ENCODE data around the gene SECISBP2. TPM values are rescaled to one million over a fixed set of nuclear protein-coding genes. Genes with fewer than 3 reads are reported as not detected.

The SECISBP2 gene
- total RNA-seq, 1 experiment from 2014 or later = 41.4 TPM

- Histone ChIP-seq H3K9me3 (ENCODE audit: insufficient read depth, low read depth) (peaks cover 21% of the 10 kb centered on the region), H2AFZ (no peak overlapping the region), H3K4me3 (no peak overlapping the region), H3K36me3 (ENCODE audit: low read depth) (no peaks in the 10 kb centered on the region), H3K27me3 (ENCODE audit: insufficient read depth, low read depth) (no peaks in the 10 kb centered on the region), H3K79me2 (ENCODE audit: low read depth) (no peaks in the 10 kb centered on the region), H3K4me1 (replicated peaks; ENCODE audit: insufficient read depth) (no peaks in the 10 kb centered on the region), H3K9me2 (ENCODE audit: insufficient read depth) (no peaks in the 10 kb centered on the region), H3K27ac (no peak overlapping the region), H3K4me2 (no peak overlapping the region), H4K20me1 (ENCODE audit: insufficient read depth) (no peaks in the 10 kb centered on the region), H3F3A (ENCODE audit: insufficient read depth, low read depth) (no peaks in the 10 kb centered on the region)
- no TSS peak for BruUV-seq (replicated peaks)
- POLR2A ChIA-PET (ENCODE audit: unreplicated experiment) = interaction anchor here (0.7 kb wide), 1 partner anchor 1260 kb away, joined by 4 read pairs; no protein-coding TSS in a partner anchor
- DNase-seq = no peak
- CTCF ChIA-PET = no interaction called here
- intact Hi-C loops (cut with micrococcal nuclease; ENCODE audit: unreplicated experiment) = loop anchor here (5.0 kb wide), 1 partner anchor 255 kb away; no protein-coding TSS in a partner anchor
- no peak for TF ChIP-seq CTCF (conservative IDR thresholded peaks at IDR 0.05)
These were observed 41.3 kb upstream of the SECISBP2 start for GRCh38 chr9:89277043-89277442.

- Histone ChIP-seq H3K4me3 (no peak overlapping the region), H3K27me3 (ENCODE audit: insufficient read depth, low read depth) (no peaks in the 10 kb centered on the region), H4K20me1 (ENCODE audit: insufficient read depth) (no peaks in the 10 kb centered on the region), H3K79me2 (ENCODE audit: low read depth) (no peaks in the 10 kb centered on the region), H3K27ac (no peak overlapping the region), H3F3A (ENCODE audit: insufficient read depth, low read depth) (no peaks in the 10 kb centered on the region), H3K4me1 (replicated peaks; ENCODE audit: insufficient read depth) (no peaks in the 10 kb centered on the region), H3K9me3 (ENCODE audit: insufficient read depth, low read depth) (peaks cover 19% of the 10 kb centered on the region), H3K9me2 (ENCODE audit: insufficient read depth) (no peaks in the 10 kb centered on the region), H3K36me3 (ENCODE audit: low read depth) (no peaks in the 10 kb centered on the region), H2AFZ (no peak overlapping the region), H3K4me2 (no peak overlapping the region)
- intact Hi-C loops (cut with micrococcal nuclease; ENCODE audit: unreplicated experiment) = loop anchor here (5.0 kb wide), 1 partner anchor 255 kb away; no protein-coding TSS in a partner anchor
- ChIA-PET CTCF (no interaction called here), POLR2A (ENCODE audit: unreplicated experiment) (interaction anchor here (0.7 kb wide), 1 partner anchor 1260 kb away, joined by 4 read pairs; no protein-coding TSS in a partner anchor)
- no TSS peak for BruUV-seq (replicated peaks)
- no peak for TF ChIP-seq EZH2 (IDR thresholded peaks at IDR 0.05; ENCODE audit: low read depth)
- no peak for TF ChIP-seq CTCF (conservative IDR thresholded peaks at IDR 0.05)
- DNase-seq = no peak
These were observed 40.8 kb upstream of the SECISBP2 start for GRCh38 chr9:89277454-89277853.

GRCh38 chr9:89278551-89278950 is 39.7 kb upstream of the SECISBP2 start:
- intact Hi-C loops (cut with micrococcal nuclease; ENCODE audit: unreplicated experiment) = loop anchor here (2.0 to 5.0 kb wide), 4 partner anchors 30 to 684 kb away; no protein-coding TSS in a partner anchor
- Histone ChIP-seq H3K4me2 (no peak overlapping the region), H2AFZ (no peak overlapping the region), H4K20me1 (ENCODE audit: insufficient read depth) (no peaks in the 10 kb centered on the region), H3F3A (ENCODE audit: insufficient read depth, low read depth) (no peaks in the 10 kb centered on the region), H3K27ac (no peak overlapping the region), H3K9me2 (ENCODE audit: insufficient read depth) (no peaks in the 10 kb centered on the region), H3K79me2 (ENCODE audit: low read depth) (no peaks in the 10 kb centered on the region), H3K27me3 (ENCODE audit: insufficient read depth, low read depth) (no peaks in the 10 kb centered on the region), H3K36me3 (ENCODE audit: low read depth) (no peaks in the 10 kb centered on the region), H3K9me3 (ENCODE audit: insufficient read depth, low read depth) (peaks cover 8% of the 10 kb centered on the region), H3K4me1 (replicated peaks; ENCODE audit: insufficient read depth) (no peaks in the 10 kb centered on the region), H3K4me3 (no peak overlapping the region)
- POLR2A ChIA-PET (ENCODE audit: unreplicated experiment) = interaction anchor here (0.8 kb wide), 1 partner anchor 210 kb away, joined by 14 read pairs; no protein-coding TSS in a partner anchor
- CTCF ChIA-PET = interaction anchor here (0.6 to 1.0 kb wide), 8 partner anchors 9 to 723 kb away, joined by 3 to 6 read pairs (median 3); no protein-coding TSS in a partner anchor
- TF ChIP-seq CTCF (conservative IDR thresholded peaks at IDR 0.05) (no peak), EZH2 (IDR thresholded peaks at IDR 0.05; ENCODE audit: low read depth) (no peak)
- no peak for DNase-seq
- no TSS peak for BruUV-seq (replicated peaks)
